Naive thymus-derived CD4-positive, alpha-beta T cell (primary cell): ENCODE measurements around the gene CRTC1. TPM values are rescaled to one million over a fixed set of nuclear protein-coding genes. Genes with fewer than 3 reads are reported as not detected.
"Not testable (repeated sequence)": the region's sequence is repeated elsewhere in the genome, so short reads cannot be mapped to it uniquely, and the experiment has no call there.

ENCODE experiments used
- ATAC-seq: fragments of 150-1000 bp; cut with Tn5 transposase; 2 replicates; pipeline ENCODE4 v1.10.0; 2021; ENCODE audit warnings: mild to moderate bottlenecking, moderate library complexity
- CTCF ChIA-PET: fragments of 350-600 bp; sonication (Branson Sonifier 250); formaldehyde crosslinking; loops from one replicate; lab custom pipeline; 2021; ENCODE audit warnings: antibody characterized with exemption; lab: Charles Lee
- POLR2A ChIA-PET: fragments of 350-600 bp; sonication (Branson Sonifier 250); formaldehyde crosslinking; loops from one replicate; lab custom pipeline; 2021; ENCODE audit warnings: antibody characterized with exemption, inconsistent platforms; lab: Charles Lee
- DNase-seq, 9 donors: peaks; one replicate each; pipeline versions ENCODE4 v3.0.0 to v3.0.0-alpha.2; 2020 to 2022; ENCODE audit warnings: mixed read lengths in 1 of 9
- H3K27ac ChIP-seq: one replicate; pipeline ENCODE4 v1.7.0; 2013; ENCODE audit warnings: mild to moderate bottlenecking, low read depth, low read length, moderate library complexity
- H3K27me3 ChIP-seq, 2 donors: one replicate each; pipeline ENCODE4 v1.7.0; 2013; ENCODE audit warnings: low read length in 2 of 2, mild to moderate bottlenecking in 2 of 2, moderate library complexity in 2 of 2; ENCODE audit not compliant: control insufficient read depth in 2 of 2, insufficient read depth in 2 of 2
- H3K36me3 ChIP-seq, 3 experiments: 1 replicate in 2 of 3; 2 replicates in 1 of 3; pipeline ENCODE4 v1.7.0; 2013; ENCODE audit warnings: low read length in 3 of 3, mild to moderate bottlenecking in 3 of 3, moderate library complexity in 1 of 3; ENCODE audit not compliant: insufficient read depth in 3 of 3, control insufficient read depth in 2 of 3
- H3K4me1 ChIP-seq, 2 donors: one replicate each; pipeline ENCODE4 v1.7.0; 2013; ENCODE audit warnings: low read length in 2 of 2, mild to moderate bottlenecking in 2 of 2, moderate library complexity in 1 of 2; ENCODE audit not compliant: control insufficient read depth in 2 of 2, insufficient read depth in 2 of 2
- H3K4me3 ChIP-seq: 2 replicates; pipeline ENCODE4 v1.7.0; 2013; ENCODE audit warnings: mild to moderate bottlenecking, low read length
- H3K9me3 ChIP-seq, 3 experiments: 1 replicate in 2 of 3; 2 replicates in 1 of 3; pipeline ENCODE4 v1.7.0; 2013; ENCODE audit warnings: low read length in 3 of 3; ENCODE audit not compliant: control insufficient read depth in 2 of 3
- H3K27ac Mint-ChIP-seq, 9 donors: one replicate each; pipeline ENCODE4 v1.8.0; 2020 to 2022; ENCODE audit warnings: mixed read lengths in 9 of 9, mild to moderate bottlenecking in 8 of 9, moderate library complexity in 5 of 9, inconsistent platforms in 2 of 9
- H3K27me3 Mint-ChIP-seq, 5 donors: one replicate each; pipeline ENCODE4 v1.8.0; 2021 to 2022; ENCODE audit warnings: mixed read lengths in 5 of 5, mild to moderate bottlenecking in 1 of 5
- H3K36me3 Mint-ChIP-seq, 5 donors: one replicate each; pipeline ENCODE4 v1.8.0; 2020 to 2022; ENCODE audit warnings: mixed read lengths in 5 of 5, mild to moderate bottlenecking in 3 of 5, inconsistent platforms in 1 of 5
- H3K4me1 Mint-ChIP-seq, 7 donors: one replicate each; pipeline ENCODE4 v1.8.0; 2020 to 2022; ENCODE audit warnings: mixed read lengths in 7 of 7, mild to moderate bottlenecking in 3 of 7, inconsistent platforms in 1 of 7
- H3K4me3 Mint-ChIP-seq, 10 donors: one replicate each; pipeline ENCODE4 v1.8.0; 2020 to 2022; ENCODE audit warnings: mild to moderate bottlenecking in 10 of 10, mixed read lengths in 10 of 10, moderate library complexity in 6 of 10, inconsistent platforms in 2 of 10
- H3K9me3 Mint-ChIP-seq, 11 donors: one replicate each; pipeline ENCODE4 v1.8.0; 2020 to 2022; ENCODE audit warnings: mixed read lengths in 11 of 11, mild to moderate bottlenecking in 4 of 11, inconsistent platforms in 1 of 11, moderate library complexity in 1 of 11
- intact Hi-C, 2 donors: fragments of 100-400 bp; cut with micrococcal nuclease; formaldehyde crosslinking; loops; one replicate each; pipeline ENCODE4 v1.15.1; 2023
- polyA plus RNA-seq, 2 donors: library from polyadenylated mRNA; unstranded; fragments of 300-500 nt; fragmentation: Illumina TruSeq; gene quantifications; one replicate each; pipeline ENCODE4 v1.2.3, GENCODE V29; 2021
- total RNA-seq, 6 experiments: library from RNA in 5 of 6; stranded (reverse) in 5 of 6; gene quantifications; 1 replicate in 5 of 6; 2 replicates in 1 of 6; pipeline ENCODE4 v1.2.3 and lab custom pipeline; 2021 to 2026

Gene CRTC1
- total and polyA plus RNA-seq, 7 experiments from 2014 or later = 0.97 to 23.4 (median 20.5) TPM

DNA sequence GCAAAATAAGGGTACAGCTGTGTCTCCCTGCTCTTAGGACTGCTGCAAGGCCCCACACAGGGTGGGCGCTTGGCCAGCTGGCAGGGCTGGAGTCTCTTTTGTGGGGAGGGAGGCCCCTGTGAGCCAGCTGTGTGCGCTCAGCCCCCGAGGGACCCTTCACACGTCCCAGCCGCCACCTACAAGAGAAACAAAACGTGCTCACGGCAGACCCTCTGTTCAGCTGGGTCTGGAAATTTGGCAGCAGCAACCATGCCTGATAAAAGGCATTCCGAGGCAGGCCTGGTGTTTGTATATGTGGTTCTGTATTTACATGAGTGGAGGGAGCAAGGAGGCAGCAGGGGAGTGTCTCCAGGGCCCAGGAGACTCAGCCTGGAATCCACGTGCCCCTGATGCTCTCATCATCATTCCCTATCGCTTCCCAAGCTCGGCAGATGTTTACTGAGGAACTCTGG is 49.7 kb downstream of the CRTC1 start:
- Histone ChIP-seq H3K27ac (no peak overlapping the region), H3K27me3 (no peaks in the 10 kb centered on the region), H3K9me3 (no peaks in the 10 kb centered on the region), H3K4me1 (no peaks in the 10 kb centered on the region), H3K4me3 (no peak overlapping the region), H3K36me3 (peaks cover 0 to 6% (median 0%) of the 10 kb centered on the region in 3 experiments)
- intact Hi-C loops = no loop called here
- Mint-ChIP-seq H3K9me3 (peaks cover 0 to 3% (median 0%) of the 10 kb centered on the region in 11 donors), H3K27ac (no peak overlapping the region), H3K27me3 (no peaks in the 10 kb centered on the region), H3K36me3 (no peaks in the 10 kb centered on the region), H3K4me1 (peaks cover 0 to 11% (median 5%) of the 10 kb centered on the region in 7 donors), H3K4me3 (no peak overlapping the region)
- ATAC-seq (no peak), DNase-seq (no peak)
- POLR2A ChIA-PET = interaction anchor here (0.9 kb wide), 1 partner anchor 15 kb away, joined by 3 read pairs; no protein-coding TSS in a partner anchor
- CTCF ChIA-PET = no interaction called here

DNA sequence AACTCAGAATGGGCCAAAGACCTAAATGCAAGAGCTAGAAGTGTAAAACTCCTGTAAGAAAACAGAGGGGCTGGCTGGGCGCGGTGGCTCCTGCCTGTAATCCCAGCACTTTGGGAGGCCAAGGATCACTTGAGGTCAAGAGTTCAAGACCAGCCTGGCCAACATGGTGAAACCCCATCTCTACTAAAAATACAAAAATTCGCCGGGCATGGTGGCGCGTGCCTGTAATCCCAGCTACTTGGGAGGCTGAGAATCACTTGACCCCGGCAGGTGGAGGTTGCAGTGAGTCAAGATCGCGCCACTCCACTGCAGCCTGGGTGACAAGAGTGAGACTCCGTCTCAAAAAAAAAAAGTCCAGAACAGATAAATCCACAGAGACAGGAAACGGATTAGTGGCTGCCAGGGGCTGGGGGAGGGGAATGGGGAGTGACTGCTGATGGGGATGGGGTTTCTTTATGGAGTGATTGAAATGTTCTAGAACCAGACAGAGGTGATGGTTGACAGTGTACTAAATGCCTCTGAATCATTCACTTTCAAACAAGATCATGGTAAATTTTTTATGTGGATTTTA is 50.4 kb downstream of the CRTC1 start:
- H3K9me3 ChIP-seq, H3K36me3 Mint-ChIP-seq, H3K4me3 ChIP-seq, H3K27ac Mint-ChIP-seq, H3K4me1 ChIP-seq, H3K27ac ChIP-seq, H3K4me3 Mint-ChIP-seq, DNase-seq, H3K27me3 Mint-ChIP-seq, H3K36me3 ChIP-seq, H3K9me3 Mint-ChIP-seq, intact Hi-C loops, H3K27me3 ChIP-seq, CTCF ChIA-PET, ATAC-seq: not testable (repeated sequence)
- H3K4me1 Mint-ChIP-seq = peaks cover 0 to 11% (median 5%) of the 10 kb centered on the region in 7 donors
- POLR2A ChIA-PET = interaction anchor here (0.9 kb wide), 1 partner anchor 16 kb away, joined by 3 read pairs; no protein-coding TSS in a partner anchor

DNA sequence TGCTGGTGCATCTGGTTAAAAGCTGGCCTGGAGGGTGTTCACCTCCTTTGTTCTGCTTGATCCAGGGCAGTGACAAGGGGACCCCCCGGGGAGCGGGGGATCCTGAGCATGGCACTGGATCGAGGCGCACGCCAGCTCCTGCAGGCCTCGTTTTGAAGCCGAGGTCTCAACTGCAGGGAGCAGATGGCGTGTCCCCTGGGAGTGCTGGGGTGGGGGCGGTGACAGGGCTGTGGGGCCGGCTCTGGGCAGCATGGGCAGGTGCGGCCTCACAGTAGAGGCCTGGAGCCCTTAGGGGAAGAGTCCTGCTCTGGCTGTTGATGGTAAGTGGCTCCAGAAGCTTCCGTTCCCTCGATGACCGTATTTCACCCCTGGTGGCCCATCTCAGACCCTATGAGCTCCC is 51.8 kb downstream of the CRTC1 start:
- CTCF ChIA-PET = no interaction called here

DNA sequence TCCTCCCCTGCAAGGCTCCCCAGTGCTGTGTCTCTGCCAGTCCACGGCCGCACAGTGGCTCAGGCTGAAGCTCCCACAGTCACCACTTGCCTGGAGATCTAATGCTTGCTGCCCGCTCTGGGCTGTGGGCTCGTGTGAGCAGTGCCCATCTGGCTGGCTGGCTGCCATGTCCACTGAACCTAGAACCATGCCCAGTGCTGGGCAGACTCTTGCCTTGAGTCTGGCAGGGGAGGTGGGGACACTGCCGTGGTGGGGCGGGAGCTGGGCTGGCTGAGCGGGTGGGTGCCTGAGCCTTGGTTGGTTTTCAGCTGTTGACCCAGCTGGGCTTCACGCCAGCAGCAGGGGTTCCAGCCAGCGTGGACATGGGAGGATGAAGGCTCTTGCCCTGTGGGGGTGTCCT is 52.3 kb downstream of the CRTC1 start:
- no peaks in the 10 kb centered on the region for H3K36me3 Mint-ChIP-seq
- H3K9me3 Mint-ChIP-seq = peaks cover 0 to 1% (median 0%) of the 10 kb centered on the region in 11 donors
- ATAC-seq = no peak
- no peak overlapping the region for H3K27ac Mint-ChIP-seq
- CTCF ChIA-PET = no interaction called here
- no peaks in the 10 kb centered on the region for H3K9me3 ChIP-seq
- no peak overlapping the region for H3K27ac ChIP-seq
- H3K4me3 Mint-ChIP-seq = peak overlapping the region in 1 of 10 donors; percentile 53
- no peaks in the 10 kb centered on the region for H3K27me3 ChIP-seq
- no peak for DNase-seq
- H3K36me3 ChIP-seq = no peaks in the 10 kb centered on the region
- intact Hi-C loops = no loop called here
- POLR2A ChIA-PET = no interaction called here
- no peaks in the 10 kb centered on the region for H3K4me1 ChIP-seq
- H3K27me3 Mint-ChIP-seq = no peaks in the 10 kb centered on the region
- peaks cover 0 to 16% (median 5%) of the 10 kb centered on the region in 7 donors for H3K4me1 Mint-ChIP-seq
- H3K4me3 ChIP-seq = no peak overlapping the region

More for the DNA sequence above, 51.8 kb downstream of the CRTC1 start:
- peaks cover 0 to 3% (median 0%) of the 10 kb centered on the region in 3 experiments for H3K36me3 ChIP-seq
- ATAC-seq = no peak
- no peaks in the 10 kb centered on the region for H3K9me3 ChIP-seq
- POLR2A ChIA-PET = no interaction called here
- no peak overlapping the region for H3K27ac ChIP-seq
- H3K4me3 Mint-ChIP-seq = no peak overlapping the region
- H3K9me3 Mint-ChIP-seq = peaks cover 0 to 3% (median 0%) of the 10 kb centered on the region in 11 donors
- H3K27ac Mint-ChIP-seq = no peak overlapping the region
- H3K4me1 Mint-ChIP-seq = peaks cover 0 to 12% (median 5%) of the 10 kb centered on the region in 7 donors
- DNase-seq = no peak
- intact Hi-C loops = no loop called here
- no peaks in the 10 kb centered on the region for H3K27me3 ChIP-seq
- no peak overlapping the region for H3K4me3 ChIP-seq
- H3K27me3 Mint-ChIP-seq = no peaks in the 10 kb centered on the region
- H3K36me3 Mint-ChIP-seq = no peaks in the 10 kb centered on the region
- no peaks in the 10 kb centered on the region for H3K4me1 ChIP-seq

DNA sequence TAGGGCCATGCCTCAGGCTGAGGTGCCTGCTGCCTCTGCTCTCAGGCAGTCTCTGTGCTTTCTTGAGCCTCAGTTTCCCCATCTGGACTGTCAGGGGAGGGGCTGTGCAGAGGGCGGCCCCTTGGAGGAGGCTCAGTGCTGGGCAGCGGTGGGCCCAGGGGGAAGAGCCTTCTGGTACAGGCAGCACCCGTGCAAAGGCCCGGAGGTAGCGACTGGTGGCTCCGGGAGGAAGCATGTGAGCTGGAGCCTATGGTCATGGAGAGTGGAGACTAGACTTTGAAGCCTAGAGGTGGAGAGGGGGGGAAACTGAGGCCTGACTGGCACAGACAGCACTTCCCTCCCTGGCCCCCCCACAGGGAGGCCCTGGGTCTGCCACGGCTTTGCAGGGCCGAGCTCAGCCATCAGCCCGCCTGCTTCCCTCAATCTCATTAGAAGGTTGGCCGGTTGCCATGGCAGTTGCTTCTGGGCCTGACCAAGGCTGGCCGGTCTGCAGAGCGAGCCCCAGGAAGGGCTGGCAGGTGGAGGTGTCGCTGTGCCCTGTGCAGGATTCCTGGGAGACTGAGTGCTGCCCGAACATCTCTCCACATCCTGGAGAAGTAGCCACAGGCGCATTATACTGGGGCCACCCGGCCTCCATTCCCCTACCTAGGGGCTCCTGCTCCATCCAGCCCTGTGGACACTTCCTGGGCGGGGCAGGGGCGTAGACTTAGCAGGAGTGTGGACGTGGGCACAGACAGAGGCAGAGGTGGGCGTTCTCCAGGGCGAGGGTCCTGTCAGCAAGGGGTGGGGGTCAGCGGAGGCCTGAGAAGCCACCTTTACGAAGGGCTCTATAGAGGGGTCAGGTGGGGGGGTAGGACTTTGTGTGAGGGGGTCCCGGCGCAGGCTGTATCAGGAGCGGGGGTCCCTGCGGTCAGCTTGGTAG is 53.2 kb downstream of the CRTC1 start:
- ChIA-PET CTCF (interaction anchor here (0.5 kb wide), 1 partner anchor 312 kb away, joined by 6 read pairs; no protein-coding TSS in a partner anchor), POLR2A (no interaction called here)
- Histone ChIP-seq H3K27me3 (no peaks in the 10 kb centered on the region), H3K4me1 (no peaks in the 10 kb centered on the region), H3K36me3 (no peaks in the 10 kb centered on the region), H3K4me3 (no peak overlapping the region), H3K27ac (no peak overlapping the region), H3K9me3 (no peaks in the 10 kb centered on the region)
- Mint-ChIP-seq H3K27ac (no peak overlapping the region), H3K9me3 (peaks cover 0 to 1% (median 0%) of the 10 kb centered on the region in 11 donors), H3K4me1 (peaks cover 0 to 11% (median 0%) of the 10 kb centered on the region in 7 donors), H3K27me3 (no peaks in the 10 kb centered on the region), H3K36me3 (no peaks in the 10 kb centered on the region), H3K4me3 (no peak overlapping the region)
- no peak for DNase-seq
- intact Hi-C loops = no loop called here
- no peak for ATAC-seq

DNA sequence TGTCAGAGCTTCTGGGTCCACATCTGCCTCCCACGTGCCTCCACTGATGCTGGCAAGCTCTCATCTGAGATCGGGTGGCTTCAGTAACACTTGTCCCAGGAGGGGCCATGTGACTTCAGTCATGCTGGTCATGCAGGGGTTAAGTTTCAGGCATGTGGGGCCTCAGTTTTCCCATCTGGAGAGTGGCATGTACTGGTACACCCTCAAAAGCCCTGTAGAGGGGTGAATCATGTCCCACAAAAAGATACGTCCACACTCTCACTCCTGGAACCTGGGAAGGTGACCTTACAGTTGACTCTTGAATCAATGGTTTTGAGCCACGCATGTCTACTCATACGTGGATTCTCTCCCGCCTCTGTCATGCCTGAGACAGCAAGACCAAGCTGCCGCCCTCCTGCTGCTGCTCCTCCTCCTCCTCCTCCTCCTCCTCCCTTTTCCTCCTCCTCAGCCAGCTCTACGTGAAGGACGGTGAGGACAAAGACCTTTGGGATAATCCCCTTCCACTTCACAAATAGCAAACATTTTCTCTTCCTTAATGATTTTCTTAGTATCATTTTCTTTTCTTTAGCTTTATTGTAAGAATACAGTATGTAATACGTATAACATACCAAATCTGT is 54.0 kb downstream of the CRTC1 start:
- no peak overlapping the region for H3K4me3 Mint-ChIP-seq
- intact Hi-C loops = no loop called here
- ATAC-seq (no peak), DNase-seq (no peak)
- ChIA-PET POLR2A (no interaction called here), CTCF (no interaction called here)
- no peaks in the 10 kb centered on the region for H3K9me3 Mint-ChIP-seq
- Histone ChIP-seq H3K27ac (no peak overlapping the region), H3K9me3 (no peaks in the 10 kb centered on the region), H3K4me1 (no peaks in the 10 kb centered on the region), H3K4me3 (no peak overlapping the region), H3K36me3 (no peaks in the 10 kb centered on the region), H3K27me3 (no peaks in the 10 kb centered on the region)
- H3K36me3 Mint-ChIP-seq = no peaks in the 10 kb centered on the region
- H3K27me3 Mint-ChIP-seq = no peaks in the 10 kb centered on the region
- H3K27ac Mint-ChIP-seq = no peak overlapping the region
- peaks cover 0 to 11% (median 0%) of the 10 kb centered on the region in 7 donors for H3K4me1 Mint-ChIP-seq
